Measurements from ENCODE around the gene VAV3.

Gene VAV3

DNA sequence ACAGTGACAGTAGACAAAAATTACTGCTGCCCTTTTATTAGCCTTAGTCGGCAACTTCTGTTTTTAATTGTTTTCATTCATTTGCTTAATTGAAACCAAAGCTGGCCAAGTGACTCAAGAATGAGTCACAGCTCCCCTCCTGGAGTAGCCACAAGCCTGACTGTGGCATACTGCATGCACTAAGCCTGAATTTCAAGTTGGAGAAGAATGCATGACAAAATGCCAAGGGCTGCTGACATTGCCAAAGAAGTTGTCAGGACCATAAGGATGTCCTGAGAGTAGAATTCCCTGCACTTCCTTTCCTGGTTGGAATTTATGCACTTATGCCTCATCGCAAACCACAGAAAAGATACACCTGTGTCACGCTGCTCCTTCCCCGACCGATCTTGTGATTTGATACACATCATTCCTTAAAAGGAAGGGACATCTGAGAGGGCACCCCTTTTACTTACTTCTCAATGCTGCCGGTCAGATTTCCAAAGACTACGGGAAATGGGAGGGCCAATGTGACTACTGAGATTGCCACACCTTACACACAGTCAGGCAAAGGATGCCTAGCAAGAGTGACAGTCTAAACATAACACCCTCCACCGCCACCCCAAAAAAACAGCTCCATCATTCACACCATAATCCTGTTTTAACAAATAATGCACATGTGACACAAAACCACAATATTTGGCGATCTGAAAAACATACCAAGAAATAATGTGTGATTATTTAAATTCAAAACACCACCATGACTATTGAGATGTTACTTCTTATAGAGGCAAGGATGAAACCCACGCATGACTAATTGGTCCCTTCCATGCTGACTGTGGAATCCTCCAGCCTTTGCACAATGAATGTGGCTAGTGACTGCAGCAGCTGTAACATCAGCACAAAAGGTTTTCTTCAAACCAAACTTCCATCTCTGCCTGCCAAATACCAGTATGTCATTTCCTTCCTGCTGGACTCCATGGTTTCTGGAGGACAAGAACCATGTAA, 28.2 kb downstream of the VAV3 start:
- peak in 1 of 2 donors; percentile 69 for DNase-seq (ENCODE audit: low read depth in 1 of 2, low spot score in 1 of 2)

DNA sequence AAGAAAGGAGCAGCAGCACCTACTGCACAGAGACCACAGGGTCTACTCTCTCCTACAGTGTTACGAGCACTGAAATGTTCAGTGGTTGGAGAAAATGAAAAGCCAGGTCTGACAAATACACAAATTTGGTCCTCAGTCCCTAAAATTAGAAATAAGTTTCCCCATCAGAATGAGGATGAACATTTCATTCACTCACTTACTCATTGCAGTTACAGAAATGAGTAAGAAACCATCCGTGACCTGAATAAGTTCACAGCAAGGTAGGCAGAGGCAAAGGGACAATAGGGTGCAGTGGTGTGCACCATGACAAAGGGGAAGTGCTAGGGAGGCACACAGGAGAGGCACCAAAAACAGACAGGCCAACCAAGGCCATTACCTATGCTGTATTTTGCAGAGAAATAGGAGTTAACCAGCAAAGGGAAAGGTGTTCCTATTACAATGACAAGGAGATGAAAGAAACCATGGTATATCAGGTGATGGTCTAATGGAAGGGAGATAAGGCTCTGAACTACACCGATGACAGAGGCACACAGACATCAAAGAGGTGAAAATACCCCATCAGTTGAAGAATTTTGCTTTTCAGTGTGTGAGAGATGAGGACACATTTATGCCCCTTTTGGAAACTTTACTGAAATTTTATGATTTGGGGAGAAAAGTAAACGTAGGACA, 29.4 kb downstream of the VAV3 start:
- DNase-seq (ENCODE audit: low read depth in 1 of 2, low spot score in 1 of 2), result peak in 1 of 2 donors; percentile 54

DNA sequence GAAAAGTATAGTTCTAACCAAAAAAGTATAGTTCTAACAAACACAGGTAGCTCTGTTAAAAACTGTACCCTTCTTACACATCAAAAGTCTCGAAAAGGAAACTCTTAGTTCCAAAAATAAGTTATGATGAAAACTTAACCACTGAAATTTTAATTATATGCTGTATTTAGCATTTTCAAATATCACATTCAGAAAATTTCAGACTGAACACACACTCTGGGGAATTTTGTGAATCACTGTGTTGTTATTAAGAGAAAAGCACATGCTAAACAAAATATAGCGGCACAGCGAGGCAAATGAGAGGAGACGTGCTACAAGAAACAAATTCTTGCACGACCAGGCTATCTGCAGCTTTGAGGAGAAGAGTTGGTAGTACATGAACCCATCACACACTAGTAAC, 30.4 kb downstream of the VAV3 start:
- peak in 1 of 2 donors; percentile 21 for DNase-seq (ENCODE audit: low read depth in 1 of 2, low spot score in 1 of 2)

DNA sequence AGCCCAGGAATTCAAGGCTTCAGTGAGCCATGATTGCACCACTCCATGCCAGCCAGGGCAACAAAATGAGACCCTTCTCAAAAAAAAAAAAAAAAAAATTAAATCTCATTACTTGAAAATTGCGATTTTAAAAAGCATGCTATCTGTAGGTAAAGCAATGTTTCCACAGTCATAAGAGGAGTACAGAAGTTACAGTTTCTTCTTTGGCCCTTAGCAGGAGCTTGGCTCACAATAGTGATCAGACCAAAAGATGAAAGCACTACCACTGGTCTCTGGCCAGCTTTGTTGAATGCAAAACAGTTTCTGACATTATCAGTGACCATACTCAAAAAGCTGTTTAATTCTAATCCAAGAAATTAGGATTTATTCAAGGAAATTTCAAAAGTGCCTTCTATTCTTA, 31.2 kb downstream of the VAV3 start:
- no peak for DNase-seq (ENCODE audit: low read depth in 1 of 2, low spot score in 1 of 2)

DNA sequence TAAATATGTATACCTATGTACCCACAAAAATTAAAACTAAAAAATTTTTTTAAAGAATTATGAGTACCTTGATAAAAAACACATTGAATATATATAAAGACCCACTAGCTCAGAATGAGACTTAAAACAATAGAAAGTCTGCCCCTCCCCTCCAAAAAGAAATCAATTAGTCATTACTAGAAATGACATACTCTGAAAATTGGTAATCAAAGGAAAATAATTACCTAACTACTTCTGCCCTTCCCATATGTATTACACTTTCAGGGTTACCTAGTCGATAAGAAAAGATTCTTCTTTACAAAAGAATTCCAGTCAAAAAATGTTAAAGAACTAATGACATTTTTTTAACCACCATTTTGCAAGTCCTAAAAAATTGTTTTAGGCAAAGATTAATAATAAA, 34.7 kb downstream of the VAV3 start:
- DNase-seq (ENCODE audit: low read depth in 1 of 2, low spot score in 1 of 2), result no peak

DNA sequence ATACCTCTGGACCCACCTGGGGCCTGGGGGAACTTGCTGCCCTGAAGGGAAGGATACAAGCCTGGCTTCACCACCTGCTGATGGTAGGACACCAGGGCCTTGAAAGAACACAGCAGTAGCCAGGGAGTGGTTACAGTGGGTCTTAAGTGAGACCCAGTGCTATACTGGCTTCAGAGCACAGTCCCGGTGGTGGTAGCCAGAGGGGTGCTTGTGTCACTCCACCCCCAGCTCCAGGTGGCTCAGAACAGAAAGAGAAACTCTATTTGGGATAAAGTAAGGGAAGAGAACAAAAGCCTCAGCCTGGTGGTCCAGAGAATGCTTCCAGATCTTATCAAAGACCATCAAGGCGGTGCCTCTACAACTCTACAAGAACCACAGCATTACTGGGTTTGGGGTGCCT, 37.2 kb downstream of the VAV3 start:
- no peak for DNase-seq (ENCODE audit: low read depth in 1 of 2, low spot score in 1 of 2)

DNA sequence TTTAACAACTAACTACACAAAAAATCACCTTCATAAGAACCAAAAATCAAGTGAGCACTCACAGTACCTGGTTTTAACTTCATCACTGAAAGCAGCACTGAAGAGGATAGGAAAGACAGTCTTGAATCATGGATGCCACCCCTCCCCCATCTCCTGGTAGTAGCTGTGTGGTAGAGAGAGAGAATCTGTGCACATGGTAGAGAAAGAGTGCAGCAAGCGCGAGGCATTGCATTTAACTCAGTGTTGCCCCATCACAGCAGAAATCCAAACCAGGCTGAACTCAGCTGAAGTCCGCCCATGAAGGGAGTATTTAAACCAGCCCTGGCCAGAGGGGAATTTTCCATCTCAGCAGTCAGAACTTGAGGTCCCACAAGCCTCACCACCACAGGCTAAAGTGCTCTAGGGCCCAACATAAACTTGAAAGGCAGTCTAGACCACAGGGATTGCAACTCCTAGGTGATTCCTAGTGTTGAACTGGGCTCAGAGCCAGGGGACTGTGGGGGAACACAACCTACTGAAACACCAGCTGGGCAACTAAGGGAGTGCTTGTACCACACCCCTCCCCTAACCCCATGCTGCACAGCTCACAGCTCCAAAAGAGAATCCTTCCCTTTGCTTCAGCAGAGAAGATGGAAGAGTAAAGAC, 38.4 kb downstream of the VAV3 start:
- DNase-seq (ENCODE audit: low read depth in 1 of 2, low spot score in 1 of 2), result no peak

DNA sequence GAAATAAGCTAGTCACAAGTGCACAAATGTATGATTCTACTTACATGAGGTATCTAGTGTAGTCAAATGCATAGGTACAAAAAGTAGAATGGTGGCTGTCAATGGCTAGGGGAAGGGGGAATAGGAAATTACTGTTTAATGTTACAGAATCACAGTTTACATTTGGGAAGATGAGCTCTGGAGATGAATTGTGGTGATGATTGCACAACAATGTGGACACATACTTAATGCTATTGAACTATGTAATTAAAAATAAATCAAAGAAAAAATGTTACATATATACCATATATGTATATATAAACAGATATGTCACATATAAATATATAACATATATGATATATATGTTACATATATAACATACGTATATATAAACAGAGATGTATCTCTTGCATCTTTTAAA, 39.4 kb downstream of the VAV3 start:
- no peak for DNase-seq (ENCODE audit: low read depth in 1 of 2, low spot score in 1 of 2)

DNA sequence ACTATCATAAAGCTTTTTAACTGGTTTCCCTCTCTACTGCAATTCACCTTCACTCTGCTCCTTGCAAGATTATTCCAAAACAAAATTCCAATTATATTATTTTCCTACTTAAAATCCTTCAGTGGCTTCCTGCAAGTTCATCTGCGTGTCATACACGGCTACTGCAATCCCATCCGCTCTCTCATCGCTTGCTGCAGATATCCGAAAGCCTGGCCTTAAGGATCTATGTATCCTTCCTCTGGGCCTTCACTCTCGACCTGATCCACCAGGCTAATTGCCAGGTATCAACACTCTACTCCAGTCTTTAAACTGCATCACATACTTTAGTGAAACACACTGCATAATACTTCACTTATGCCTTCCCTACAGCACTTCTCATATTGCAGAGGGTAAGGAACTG, 44.0 kb downstream of the VAV3 start:
- DNase-seq (ENCODE audit: low read depth in 1 of 2, low spot score in 1 of 2), result no peak

DNA sequence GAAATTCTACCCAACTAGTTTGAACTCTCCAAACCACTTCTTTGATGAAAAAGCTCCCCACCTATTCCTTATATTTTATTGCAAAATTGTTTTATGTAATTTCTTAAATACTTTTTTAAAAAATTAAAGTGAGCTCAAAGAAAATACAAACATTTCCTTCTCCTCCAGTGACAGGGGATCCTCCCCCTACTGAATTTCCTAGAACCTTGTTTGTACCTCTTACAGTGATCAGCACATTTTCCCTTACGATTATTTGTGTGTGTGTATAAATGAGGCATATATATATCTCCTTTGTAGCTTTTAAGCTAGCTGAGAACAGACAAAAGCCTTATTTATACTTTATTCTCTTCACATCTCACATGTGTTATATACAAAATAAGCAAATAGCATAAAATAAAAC, 44.4 kb downstream of the VAV3 start:
- no peak for DNase-seq (ENCODE audit: low read depth in 1 of 2, low spot score in 1 of 2)

DNA sequence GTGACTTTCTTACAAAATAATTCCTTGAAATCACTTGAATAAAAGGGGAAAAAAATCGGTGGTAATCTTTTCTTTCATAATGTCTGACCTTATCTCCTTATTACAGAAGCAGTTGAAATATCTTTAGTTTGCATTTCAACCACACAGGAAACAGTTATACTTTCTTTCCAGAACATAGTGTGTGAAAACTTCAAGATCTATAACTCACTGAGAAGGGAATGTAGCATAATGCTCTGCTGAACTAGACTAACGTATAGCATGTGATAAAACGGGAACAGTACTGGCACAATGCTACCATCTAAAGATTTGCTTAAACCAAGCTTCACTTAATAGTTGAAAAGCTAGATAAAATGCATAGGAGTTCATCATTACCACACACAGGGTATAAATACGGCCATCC, 45.0 kb downstream of the VAV3 start:
- DNase-seq (ENCODE audit: low read depth in 1 of 2, low spot score in 1 of 2), result no peak

DNA sequence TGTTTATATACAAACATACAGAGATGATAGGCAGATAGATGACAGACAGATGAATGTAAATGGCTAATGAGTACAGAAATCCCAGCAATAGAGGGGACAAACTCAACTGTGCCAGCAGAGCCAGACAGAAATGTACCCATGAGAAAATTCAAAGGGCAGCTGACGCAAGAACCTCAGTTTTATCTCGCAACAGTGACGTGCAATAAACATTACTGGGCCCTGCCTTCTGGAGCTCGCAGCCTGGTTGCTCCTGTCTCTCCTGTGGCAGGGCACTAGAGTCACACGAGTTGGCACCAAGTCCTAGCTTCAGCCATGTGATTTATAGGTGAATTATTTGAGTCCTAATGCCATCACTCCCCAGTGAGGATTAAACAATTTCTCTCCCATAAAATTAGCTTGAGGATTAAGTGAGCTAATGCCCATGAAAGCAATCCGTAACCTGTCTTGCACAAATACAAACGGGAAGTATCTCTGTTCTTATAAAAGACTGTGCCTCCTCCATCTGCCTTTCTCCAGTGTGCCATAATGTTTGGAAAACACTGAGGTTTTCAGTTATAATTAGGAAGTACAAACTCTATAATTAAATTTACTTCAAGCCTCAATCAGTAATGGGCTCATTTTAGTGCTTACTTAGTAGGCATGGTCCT, 50.7 kb downstream of the VAV3 start:
- no peak for DNase-seq (ENCODE audit: low read depth in 1 of 2, low spot score in 1 of 2)

DNA sequence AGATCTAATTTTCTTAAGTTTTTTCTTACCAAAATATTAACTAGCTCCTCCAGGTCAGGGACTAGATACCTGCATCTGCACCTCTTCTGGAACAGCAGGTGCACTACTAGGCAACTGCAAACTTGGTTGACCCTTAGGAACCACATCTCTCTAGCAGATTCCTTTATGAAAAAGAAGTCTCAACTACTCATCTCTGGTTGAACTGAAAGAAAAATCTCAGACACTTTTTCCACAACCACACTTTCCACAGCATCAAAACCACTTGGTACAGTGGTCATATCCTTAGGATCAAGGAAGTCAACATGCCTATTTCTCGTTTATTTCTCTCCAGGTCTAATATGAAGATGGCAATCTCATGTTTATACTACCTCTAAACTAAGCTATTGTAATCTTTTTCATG, 52.3 kb downstream of the VAV3 start:
- DNase-seq (ENCODE audit: low read depth in 1 of 2, low spot score in 1 of 2), result no peak

DNA sequence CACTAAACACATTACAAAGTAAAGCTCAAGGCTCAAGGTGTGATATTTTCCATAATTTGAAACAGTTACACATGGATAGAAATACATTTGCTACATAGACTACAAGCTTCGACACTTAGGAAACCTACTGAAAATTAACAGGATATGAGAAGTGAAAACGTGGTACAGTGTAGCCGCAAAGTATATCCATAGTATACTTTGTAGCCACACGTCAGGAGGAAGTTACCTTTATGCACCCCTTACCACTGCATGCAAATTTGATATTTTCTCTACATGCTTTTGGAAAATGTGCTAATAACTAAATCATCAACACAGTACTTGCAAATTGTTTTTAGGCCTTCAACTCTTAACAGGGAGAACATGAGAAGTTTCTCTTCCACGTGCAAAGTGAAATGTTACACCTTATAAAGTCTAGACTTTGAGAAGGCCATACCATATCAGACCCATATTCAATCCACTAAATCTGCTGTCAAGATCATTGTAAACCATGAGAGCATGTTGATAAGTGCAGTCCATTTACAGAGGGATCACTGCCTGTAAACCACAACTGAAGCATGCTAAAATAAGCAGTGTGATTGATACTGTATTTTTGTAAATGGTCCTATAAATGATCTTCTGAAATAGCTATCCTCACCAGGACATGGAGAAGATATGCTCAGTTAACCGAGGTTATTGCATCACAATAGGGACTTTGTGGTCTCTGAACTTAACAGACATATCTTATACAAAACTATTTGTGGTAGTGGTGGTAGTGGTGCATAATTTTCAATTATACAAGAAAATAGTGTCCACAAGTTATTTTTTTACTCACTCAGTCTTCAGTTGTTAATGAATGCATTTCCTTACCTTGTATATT, 64.7 kb downstream of the VAV3 start:
- no peak for DNase-seq (ENCODE audit: low read depth in 1 of 2, low spot score in 1 of 2)

DNA sequence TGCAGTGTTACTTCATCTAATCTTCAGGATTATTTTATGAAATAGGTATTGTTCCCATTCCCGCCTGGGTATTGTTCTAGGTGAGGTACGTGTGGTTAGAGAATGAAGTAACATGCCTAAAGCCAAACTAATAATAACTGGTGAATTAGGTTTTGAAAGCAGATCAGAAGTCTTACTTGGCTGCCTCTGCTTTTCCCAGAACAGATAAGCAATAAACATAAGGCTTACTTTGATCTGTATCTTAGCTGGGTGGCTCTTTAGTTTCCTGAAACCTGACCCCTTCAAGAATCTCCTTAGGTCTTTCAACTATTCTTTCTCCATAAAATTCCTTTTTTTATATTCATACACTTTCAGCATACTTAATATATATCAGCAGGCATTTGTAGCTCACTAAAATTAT, 65.3 kb downstream of the VAV3 start:
- DNase-seq (ENCODE audit: low read depth in 1 of 2, low spot score in 1 of 2), result no peak

DNA sequence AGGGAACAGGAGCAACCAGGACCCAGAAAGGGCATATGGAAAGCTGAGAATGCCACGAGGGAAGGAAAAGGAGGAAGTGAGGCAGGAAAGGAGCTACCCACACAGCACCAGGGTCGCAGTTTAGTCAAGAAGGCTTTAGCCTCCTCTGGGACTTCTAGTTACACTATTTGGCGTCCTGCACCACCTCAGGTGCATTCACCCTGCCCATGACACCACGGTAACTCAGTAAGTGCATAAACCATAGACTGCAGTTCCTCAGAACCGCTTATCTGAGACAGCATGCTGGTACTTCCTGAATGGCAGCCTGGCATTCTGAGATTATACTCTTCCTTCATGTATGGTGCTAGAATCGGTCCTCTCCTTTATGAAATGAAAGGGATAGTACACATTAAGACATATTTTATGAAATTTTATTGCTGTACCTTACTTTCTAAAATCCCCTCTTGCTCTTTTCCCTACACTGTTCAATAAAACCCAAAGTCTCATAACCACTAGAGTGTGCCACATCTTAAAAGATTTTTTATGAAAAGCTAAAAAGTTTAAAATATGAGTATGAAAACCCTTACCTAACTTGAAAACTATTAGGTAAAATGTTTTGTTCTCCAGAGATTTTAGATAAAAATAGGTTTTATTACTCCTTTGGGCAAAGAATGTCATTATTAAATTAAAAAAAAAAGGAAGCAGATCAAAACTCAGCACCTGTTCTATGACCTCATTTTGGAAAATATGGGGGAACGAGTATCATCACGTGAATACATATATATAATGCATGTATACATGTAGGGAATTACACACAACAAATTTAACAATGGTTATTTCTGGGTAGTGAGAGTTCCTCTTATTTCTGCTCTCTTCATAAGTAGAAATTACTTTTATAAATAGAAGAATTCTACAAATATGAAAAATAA, 67.3 kb downstream of the VAV3 start:
- peak in 1 of 2 donors; percentile 5 for DNase-seq (ENCODE audit: low read depth in 1 of 2, low spot score in 1 of 2)

DNA sequence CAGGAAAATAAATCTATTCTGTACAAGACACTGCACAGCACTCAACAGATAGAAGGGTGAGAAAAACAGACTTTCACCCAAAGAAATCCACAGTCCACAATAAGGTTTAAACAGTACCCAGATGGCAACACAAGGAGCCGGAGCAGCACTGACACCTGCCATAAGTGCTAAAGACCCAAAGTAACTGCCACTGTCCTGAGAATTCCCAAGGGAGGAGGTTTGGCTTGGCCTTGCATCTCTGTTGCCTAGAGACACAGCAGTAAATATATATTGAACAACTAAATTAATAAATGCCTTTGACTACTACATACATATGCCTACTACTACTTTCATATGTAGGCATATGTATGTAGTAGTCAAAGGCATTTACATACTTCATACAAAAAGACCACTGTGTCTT, 68.0 kb downstream of the VAV3 start:
- DNase-seq (ENCODE audit: low read depth in 1 of 2, low spot score in 1 of 2), result no peak

DNA sequence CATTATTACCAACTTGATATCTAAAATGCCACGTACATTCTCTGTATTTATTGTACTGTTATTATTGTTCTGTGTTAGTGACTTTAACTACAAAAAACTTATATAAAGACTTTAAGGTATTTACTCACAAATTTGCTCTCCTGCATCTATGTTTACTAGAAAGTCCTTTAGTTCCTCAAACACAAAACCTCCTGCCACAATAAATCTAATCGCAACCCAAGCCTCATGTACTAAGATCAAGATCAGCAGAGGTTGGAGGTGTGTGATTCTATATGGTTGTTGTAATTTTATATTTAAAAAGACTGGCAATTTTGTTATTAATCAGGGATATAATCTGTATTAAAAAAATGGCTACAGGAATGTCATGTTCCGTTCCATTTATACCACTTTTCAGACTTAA, 68.6 kb downstream of the VAV3 start:
- DNase-seq (ENCODE audit: low read depth in 1 of 2, low spot score in 1 of 2), result no peak

DNA sequence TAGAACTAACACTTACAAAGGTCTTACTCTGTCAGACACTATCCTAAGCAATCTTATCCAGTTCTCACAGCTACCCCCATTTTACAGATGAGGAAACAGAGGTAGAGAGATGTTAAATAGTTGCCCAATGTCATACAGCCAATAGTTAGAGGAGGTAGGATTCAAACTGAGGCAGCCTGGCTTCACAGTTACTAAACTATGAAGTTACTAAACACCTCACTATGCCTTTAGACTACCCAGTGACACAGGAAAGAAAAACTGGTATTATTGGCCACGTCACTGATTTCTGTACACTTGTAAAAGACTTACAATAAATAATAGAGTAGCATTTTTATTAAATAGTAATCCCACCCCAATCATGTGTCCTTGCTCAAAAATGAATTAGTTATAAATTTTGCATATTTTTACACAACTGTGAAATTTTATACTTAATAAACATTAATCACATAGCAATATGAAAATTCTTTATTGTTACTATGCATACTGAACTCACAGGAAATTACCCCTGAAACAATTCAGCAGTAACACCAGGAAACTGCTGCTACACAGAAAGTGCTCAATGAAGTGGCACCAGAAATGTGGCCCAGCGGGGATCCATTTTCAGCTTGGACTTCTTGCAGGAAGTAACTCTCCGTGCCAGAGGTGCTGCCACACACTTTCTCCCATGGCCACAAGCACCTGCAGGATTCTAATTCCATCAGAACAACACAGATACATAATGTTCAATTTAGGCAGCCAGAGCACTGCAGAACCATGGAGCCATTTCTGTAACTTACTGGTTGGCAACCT, 69.4 kb downstream of the VAV3 start:
- DNase-seq (ENCODE audit: low read depth in 1 of 2, low spot score in 1 of 2), result no peak

Measured in activated CD4-positive, alpha-beta T cell treated with anti-CD3 and anti-CD28 coated beads, Interleukin-2, amount 50 U/mL, for 24 hours (primary cell).